ENCODE measurements around the gene CEACAM1.
"Not testable (repeated sequence)": the region's sequence is repeated elsewhere in the genome, so short reads cannot be mapped to it uniquely, and the experiment has no call there.

CEACAM1 gene

DNA sequence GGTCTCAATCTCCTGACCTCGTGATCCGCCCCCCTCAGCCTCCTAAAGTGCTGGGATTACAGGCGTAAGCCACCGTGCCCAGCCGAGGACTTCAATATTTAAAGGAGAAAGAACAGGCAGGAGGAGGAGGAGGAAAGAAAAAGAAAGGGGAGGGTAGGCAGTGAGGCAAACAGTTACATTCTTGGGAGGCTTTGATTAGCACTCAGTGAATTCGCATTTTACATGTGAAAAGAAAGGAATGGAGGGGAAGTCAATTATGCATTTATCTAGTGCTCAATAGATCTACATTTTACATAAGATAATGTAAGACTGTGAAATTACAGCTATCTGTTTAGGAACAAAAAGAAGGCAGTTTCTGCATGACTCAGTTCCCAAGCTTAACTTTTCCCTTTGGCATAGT, 54.6 kb downstream of the CEACAM1 start:
- no peak for DNase-seq (ENCODE audit: low spot score)

DNA sequence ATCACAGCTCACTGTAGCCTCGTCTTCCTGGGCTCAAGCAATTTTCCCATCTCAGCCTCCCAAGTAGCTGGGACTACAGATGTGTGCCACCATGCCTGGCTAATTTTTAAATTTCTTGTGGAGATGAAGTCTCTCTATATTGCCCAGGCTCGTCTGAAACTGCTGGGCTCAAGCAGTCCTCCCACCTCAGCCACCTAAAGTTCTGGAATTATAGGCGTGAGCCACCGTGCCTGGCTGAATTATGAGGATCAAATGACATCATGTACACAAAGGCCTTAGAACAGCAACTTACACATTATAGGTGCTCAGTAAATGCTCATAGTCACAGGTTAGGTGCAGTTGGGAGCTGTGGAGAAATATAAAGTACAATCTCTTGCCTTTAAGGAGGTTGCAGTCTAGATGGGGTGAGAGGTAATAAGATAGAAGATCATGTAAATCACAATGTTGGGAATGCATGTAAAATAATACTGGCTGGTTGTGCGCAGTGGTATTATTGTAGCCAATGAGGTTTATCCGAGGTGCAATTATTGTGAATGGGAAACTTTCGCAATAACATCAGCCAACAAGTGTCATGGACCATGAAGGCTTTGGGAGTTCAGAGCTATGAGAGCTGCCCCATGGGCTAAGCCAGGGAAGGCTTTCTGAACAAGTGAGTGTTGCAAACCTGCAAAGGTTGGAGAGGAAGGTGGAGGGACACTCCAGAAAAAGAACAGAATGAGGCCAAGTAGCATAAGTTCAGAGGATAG, 55.7 kb downstream of the CEACAM1 start:
- DNase-seq (ENCODE audit: low spot score), result no peak

DNA sequence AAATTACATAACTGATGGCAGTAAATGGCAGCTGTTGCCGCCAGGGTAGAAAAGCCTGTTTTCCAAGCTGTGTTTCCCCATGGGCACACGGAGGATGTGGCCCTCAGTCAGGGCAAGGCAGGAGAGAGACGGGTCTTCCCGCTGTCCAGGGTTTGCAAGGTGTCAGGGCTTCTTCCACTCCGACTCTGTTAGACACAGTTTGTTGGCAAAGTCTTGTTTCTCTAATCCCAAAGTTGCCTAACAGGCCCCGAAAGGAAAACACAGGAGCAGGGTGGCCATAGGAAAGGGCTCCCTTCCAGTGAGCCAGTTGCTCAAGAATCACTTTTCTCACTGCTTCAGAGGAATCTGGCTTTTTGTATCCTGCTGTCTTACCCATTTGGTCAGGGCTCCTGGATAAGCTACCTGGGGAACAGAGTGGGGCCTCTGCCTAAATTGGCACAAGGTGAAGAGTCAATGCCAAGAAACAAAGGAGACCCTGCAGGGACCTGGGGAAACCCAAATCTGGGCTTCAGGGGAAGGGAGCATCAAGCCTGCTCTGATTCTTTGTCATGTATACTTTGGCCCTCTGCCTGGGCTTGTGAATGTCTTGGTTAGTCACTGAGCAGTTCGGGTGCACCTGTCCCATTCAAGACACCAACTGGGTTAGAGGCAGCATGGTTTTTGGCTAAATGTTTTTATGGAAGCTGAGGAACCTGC, 56.6 kb downstream of the CEACAM1 start:
- DNase-seq (ENCODE audit: low spot score), result no peak

DNA sequence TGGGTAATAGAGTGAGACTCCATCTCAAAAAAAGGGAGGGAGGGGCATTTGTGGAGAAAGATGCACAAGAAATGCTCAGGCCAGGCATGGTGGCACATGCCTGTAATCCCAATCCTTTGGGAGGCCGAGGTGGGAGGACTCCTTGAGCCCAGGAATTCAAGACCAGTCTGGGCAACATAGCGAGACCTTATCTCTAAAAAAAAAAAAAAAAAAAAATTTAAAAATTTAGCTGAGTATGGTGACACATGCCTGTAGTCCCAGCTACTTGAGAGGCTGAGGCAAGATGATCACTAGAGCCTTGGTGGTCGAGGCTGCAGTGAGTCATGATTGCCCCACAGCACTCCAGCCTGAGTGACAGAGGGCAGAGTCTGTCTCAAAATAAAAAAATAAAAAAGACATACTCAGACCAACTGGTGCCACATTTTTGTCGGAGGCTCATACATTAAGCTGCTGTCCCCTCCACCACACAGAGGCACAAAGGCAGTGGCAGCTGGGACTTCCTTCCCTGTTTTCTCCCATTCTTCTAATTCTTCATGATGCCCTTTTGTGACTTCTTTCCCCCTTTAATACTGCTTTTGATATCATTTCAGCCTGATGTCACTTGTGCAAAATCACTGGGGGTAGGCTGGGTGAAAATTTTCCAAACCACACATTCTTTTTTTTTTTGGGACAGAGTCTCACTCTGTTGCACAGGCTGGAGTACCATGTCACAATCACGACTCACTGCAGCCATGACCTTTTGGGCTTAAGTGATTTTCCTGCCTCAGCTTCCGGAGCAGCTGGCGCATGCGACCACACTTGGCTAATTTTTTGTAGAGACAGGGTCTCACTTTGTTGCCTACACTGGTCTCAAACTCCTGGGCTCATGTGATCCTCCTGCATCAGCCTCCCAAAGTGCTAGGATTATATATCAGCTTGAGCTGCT, 58.7 kb downstream of the CEACAM1 start:
- no peak for DNase-seq (ENCODE audit: low spot score)

DNA sequence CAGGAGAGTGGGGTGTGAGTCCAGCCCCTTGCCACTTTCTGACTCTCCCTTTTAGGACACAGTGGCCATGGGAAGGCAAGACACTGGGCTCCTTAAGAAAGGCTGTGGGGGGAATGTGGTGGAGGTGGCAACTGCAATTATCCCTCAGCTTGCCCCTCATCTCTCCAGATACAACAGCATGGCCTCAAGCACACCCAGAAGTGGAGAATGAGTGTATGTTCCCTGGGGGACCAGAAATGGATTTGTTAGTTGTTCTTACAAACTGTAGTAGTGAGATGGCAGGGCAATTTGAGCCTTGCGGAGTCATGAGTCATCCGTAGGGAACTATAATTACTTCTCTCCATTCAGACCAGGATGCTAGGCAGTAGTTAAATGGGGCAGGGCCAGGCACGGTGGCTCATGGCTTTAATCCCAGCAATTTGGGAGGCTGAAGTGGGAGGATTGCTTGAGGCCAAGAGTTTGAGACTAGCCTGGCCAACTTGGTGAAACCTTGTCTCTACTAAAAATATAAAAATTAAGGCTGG, 59.9 kb downstream of the CEACAM1 start:
- DNase-seq (ENCODE audit: low spot score), result no peak

DNA sequence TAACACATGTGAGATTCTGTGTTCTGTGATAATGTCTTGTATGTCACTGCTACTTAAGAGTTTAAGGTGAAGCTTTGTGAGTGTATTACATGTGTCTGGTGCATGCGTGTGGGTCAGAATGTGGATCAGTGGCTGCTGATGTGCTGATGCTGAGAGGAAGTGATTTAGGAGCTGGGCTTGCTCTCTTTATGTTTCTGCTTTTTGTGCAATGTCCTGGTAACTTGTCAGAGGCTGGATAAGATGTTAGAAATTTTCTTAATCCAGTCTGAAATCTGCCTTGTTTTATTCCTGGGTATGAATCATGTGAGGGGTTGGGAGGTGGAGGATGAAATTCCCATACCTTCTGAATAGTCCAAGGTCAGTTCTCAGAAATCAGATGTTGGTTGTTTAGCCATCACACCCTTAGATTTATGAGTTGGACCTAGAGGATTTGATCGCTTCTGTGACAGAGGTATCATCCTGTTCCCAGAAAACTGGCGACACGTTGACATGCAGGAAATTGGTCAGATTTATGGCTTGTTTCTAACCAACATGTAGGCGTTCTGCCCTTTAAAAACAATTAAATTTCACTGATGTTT, 61.0 kb downstream of the CEACAM1 start:
- DNase-seq (ENCODE audit: low spot score), result no peak

DNA sequence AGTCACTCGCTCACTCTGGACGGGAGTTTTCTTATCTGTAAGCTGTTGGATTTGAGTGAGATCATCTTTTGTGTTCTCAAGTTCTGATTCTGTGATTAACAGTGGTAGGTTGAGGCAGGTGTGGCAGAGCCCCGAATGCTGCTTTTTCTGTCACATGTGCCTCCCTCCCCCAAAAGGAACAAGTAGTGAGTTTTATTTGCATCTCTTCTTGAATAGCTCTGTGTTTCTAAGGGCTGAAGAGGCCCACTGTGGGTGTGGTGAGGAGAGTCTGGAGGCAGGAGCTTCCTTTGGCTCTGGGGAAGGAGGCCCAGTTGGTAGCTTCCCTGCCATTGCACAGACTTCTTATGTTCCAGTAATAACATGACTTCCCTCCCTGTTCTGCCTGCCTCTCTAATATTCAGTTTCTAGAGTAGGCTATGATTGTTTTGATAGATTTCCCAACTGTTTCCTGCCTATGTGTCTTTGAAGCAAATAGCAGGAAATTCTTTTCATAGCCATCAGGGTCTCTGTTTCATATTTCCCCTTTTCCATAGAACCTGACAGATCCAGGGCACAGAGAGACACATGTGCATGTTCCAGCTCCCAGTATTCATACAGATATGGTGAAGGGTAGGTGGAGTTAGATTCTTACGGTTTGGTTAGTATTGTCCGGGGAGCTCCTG, 61.6 kb downstream of the CEACAM1 start:
- no peak for DNase-seq (ENCODE audit: low spot score)

DNA sequence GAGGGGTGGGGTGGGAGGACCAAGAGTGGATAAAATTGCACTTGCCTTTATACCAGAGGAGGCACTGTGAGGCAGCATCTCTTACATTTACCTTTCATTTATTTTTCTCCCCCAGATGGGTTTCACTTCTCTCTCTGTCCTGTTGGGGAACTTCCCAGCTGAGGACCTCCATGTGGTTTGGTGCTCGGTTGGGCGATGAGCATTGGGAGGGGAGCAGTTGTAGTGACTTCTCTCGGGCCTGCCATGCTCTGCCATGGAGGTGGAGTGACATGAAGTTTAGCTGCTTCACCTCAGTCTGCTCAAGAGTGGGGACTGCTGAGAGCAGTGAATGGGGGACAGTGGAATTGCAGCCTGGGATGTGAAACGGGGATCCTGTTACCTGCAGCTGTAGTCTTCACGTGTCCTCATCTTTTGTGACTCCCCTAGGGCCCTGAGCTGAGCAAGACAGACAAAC, 62.4 kb downstream of the CEACAM1 start:
- no peak for DNase-seq (ENCODE audit: low spot score)

DNA sequence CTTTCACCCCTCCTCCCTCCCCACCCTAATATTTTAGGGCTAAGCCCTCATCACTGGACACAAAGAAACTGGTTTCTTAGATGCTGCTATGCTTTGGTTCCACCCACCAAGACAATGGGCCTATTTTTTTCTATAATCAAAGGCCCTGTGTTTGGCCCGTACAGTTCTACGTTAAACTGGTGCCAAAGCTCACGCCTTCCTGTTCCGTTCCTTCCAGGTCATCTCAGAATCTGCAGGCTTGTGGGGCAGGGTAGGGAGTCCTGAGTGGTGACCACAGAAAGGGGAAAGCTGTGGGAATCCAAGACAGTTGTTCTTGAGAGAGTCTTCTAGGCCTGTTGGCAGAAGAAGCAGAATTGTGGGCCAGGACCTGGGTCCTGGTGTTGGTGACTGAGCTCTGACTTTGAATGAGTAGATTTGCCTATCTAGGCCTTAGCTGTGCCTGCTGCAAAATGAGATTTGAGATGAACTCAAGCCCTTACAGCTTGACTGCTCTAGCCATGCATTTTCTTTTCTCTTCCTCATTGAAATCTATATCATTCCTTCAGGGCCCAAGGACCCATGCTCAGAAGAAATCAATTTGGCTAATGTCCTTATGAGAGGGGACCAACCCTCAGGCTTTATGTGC, 66.5 kb downstream of the CEACAM1 start:
- no peak for DNase-seq (ENCODE audit: low spot score)

DNA sequence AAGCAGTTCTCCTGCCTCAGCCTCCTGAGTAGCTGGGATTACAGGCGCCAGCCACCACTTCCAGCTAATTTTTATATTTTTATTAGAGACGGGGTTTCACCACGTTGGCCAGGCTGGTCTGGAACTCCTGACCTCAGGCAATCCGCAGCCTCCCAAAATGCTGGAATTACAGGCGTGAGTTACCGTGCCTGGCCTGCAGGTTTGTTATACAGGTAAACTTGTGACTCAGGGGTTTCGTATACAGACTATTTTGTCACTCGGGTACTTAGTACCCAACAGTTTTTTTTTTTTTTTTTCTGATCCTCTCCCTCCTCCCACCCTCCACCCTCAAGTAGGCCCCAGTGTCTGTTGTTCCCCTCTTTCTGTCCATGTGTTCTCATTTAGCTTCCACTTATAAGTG, 67.0 kb downstream of the CEACAM1 start:
- DNase-seq (ENCODE audit: low spot score), result not testable (repeated sequence)

DNA sequence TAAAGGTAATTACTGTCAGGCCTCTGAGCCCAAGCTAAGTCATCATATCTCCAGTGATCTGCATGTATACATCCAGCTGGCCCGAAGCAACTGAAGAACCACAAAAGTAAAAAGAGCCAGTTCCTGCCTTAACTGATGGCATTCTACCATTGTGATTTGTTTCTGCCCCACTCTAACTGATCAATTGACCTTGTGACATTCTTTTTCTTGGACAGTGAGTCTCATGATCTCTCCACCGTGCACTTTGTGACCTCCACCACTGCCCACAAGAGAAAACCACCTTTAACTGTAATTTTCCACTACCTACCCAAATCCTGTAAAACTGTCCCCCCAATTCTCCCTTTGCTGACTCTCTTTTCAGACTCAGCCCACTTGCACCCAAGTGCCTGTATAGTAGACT, 68.4 kb downstream of the CEACAM1 start:
- no peak for DNase-seq (ENCODE audit: low spot score)

Measured in CD4-positive, alpha-beta T cell treated with Interleukin-6 at 100 ng/mL for 8 hours (primary cell).